Measurements from ENCODE around the gene CHAT. TPM values are rescaled to one million over a fixed set of nuclear protein-coding genes. Genes with fewer than 3 reads are reported as not detected.

Gene CHAT
- total and polyA plus RNA-seq, 2 experiments from 2014 or later, result not detected

GRCh38 chr10:49666054-49666615, 52.3 kb downstream of the CHAT start:
- in situ Hi-C loops (cut with MboI), result no loop called here
- WGBS, 2 experiments (ENCODE audit: low coverage in 1 of 2, low lambda C conversion rate in 2 of 2, missing lambda C conversion rate in 2 of 2), result 0 to 4% methylated on average over 2 of the region's 2 CpGs

DNA sequence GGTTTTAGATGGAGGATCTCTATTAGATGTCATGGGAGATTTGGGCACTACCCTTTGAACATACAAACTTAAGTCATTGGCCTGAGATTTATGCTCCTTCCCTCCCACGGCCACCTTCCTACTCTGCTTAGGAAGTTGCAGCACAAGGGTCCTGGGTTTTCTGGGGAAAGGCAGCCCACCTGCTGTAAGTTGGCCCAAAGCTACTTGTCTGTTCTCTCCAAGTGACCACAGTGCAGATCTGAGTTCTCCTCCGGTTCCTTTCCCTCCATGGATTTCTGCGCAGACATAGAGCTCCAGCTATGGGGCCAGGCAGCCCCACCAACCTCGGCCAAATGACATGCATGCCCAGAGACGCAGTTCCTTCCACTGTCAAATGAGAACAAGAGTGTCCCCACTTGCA, 52.8 kb downstream of the CHAT start:
- TF ChIP-seq EZH2 (IDR thresholded peaks at IDR 0.05; ENCODE audit: insufficient read depth, poor library complexity, severe bottlenecking), result no peak
- no peak for TF ChIP-seq EZH2phosphoT487 (IDR thresholded peaks at IDR 0.05; ENCODE audit: insufficient read depth, low read depth)
- no peak overlapping the region for H3K27ac ChIP-seq
- in situ Hi-C loops (cut with MboI), result no loop called here
- peaks cover 70% of the 10 kb centered on the region for H3K27me3 ChIP-seq (replicated peaks; ENCODE audit: insufficient read depth)
- H3K79me2 ChIP-seq (ENCODE audit: insufficient read depth), result no peaks in the 10 kb centered on the region
- no peaks in the 10 kb centered on the region for H3K9me3 ChIP-seq (ENCODE audit: low read depth)
- no peaks in the 10 kb centered on the region for H4K20me1 ChIP-seq (ENCODE audit: insufficient read depth)
- no peaks in the 10 kb centered on the region for H3K36me3 ChIP-seq (ENCODE audit: low read depth)
- H3K4me3 ChIP-seq, result no peak overlapping the region
- no peaks in the 10 kb centered on the region for H3F3A ChIP-seq (ENCODE audit: insufficient read depth)
- no peaks in the 10 kb centered on the region for H3K9me2 ChIP-seq (ENCODE audit: insufficient read depth)
- H3K4me1 ChIP-seq (ENCODE audit: insufficient read depth), result no peaks in the 10 kb centered on the region
- no peak overlapping the region for H3K9ac ChIP-seq
- no peak overlapping the region for H3K4me2 ChIP-seq (ENCODE audit: unreplicated experiment)
- no peak for DNase-seq
- H2AFZ ChIP-seq, result no peak overlapping the region
- 36 to 38% methylated on average over 5 of the region's 5 CpGs for WGBS, 2 experiments (ENCODE audit: low coverage in 1 of 2, low lambda C conversion rate in 2 of 2, missing lambda C conversion rate in 2 of 2)

More at GRCh38 chr10:49666054-49666615, 52.3 kb downstream of the CHAT start:
- peaks cover 71% of the 10 kb centered on the region for H3K27me3 ChIP-seq (replicated peaks; ENCODE audit: insufficient read depth)
- H3K4me2 ChIP-seq (ENCODE audit: unreplicated experiment), result no peak overlapping the region
- H3K36me3 ChIP-seq (ENCODE audit: low read depth), result no peaks in the 10 kb centered on the region
- TF ChIP-seq EZH2phosphoT487 (IDR thresholded peaks at IDR 0.05; ENCODE audit: insufficient read depth, low read depth) (no peak), EZH2 (IDR thresholded peaks at IDR 0.05; ENCODE audit: insufficient read depth, poor library complexity, severe bottlenecking) (no peak)
- no peaks in the 10 kb centered on the region for H3K4me1 ChIP-seq (ENCODE audit: insufficient read depth)
- H3K4me3 ChIP-seq, result no peak overlapping the region
- no peak for DNase-seq
- H4K20me1 ChIP-seq (ENCODE audit: insufficient read depth), result no peaks in the 10 kb centered on the region
- no peaks in the 10 kb centered on the region for H3K79me2 ChIP-seq (ENCODE audit: insufficient read depth)
- H3K27ac ChIP-seq, result no peak overlapping the region
- H3F3A ChIP-seq (ENCODE audit: insufficient read depth), result no peaks in the 10 kb centered on the region
- no peak overlapping the region for H2AFZ ChIP-seq
- H3K9me2 ChIP-seq (ENCODE audit: insufficient read depth), result no peaks in the 10 kb centered on the region
- no peak overlapping the region for H3K9ac ChIP-seq
- H3K9me3 ChIP-seq (ENCODE audit: low read depth), result no peaks in the 10 kb centered on the region

DNA sequence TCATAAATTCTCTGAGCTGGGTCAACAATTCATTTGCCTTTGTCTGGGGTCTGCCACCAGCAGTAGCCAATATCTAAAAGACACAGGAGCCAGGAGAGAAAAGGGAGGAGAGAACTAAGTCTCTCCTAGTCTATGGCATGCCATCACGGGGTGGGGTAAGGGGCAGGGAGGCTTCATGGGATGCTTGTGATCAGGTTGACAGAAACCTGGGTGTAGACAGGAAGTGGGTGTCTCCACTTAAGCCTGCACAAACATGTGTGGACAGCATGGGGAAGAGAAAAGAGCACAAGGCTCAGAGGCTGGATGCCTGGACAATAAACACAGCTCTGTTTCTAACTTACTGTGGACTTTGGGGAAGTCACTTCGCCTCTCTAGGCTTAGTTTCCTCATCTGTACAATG, 54.2 kb downstream of the CHAT start:
- Histone ChIP-seq H3K4me2 (ENCODE audit: unreplicated experiment) (no peak overlapping the region), H3K36me3 (ENCODE audit: low read depth) (no peaks in the 10 kb centered on the region), H3K27me3 (replicated peaks; ENCODE audit: insufficient read depth) (peaks cover 63% of the 10 kb centered on the region), H2AFZ (no peak overlapping the region), H3K4me3 (no peak overlapping the region), H3K79me2 (ENCODE audit: insufficient read depth) (no peaks in the 10 kb centered on the region), H3K9me3 (ENCODE audit: low read depth) (no peaks in the 10 kb centered on the region), H4K20me1 (ENCODE audit: insufficient read depth) (no peaks in the 10 kb centered on the region), H3K27ac (no peak overlapping the region), H3F3A (ENCODE audit: insufficient read depth) (no peaks in the 10 kb centered on the region), H3K9ac (no peak overlapping the region), H3K4me1 (ENCODE audit: insufficient read depth) (no peaks in the 10 kb centered on the region), H3K9me2 (ENCODE audit: insufficient read depth) (no peaks in the 10 kb centered on the region)
- DNase-seq, result no peak
- TF ChIP-seq EZH2phosphoT487 (IDR thresholded peaks at IDR 0.05; ENCODE audit: insufficient read depth, low read depth) (no peak), EZH2 (IDR thresholded peaks at IDR 0.05; ENCODE audit: insufficient read depth, poor library complexity, severe bottlenecking) (no peak)
- WGBS, 2 experiments (ENCODE audit: low coverage in 1 of 2, low lambda C conversion rate in 2 of 2, missing lambda C conversion rate in 2 of 2), result 24 to 31% methylated on average over 2 of the region's 2 CpGs
- in situ Hi-C loops (cut with MboI), result no loop called here

GRCh38 chr10:49668684-49669083, 54.8 kb downstream of the CHAT start:
- Histone ChIP-seq H2AFZ (no peak overlapping the region), H3K4me1 (ENCODE audit: insufficient read depth) (no peaks in the 10 kb centered on the region), H3K4me2 (ENCODE audit: unreplicated experiment) (no peak overlapping the region), H3K36me3 (ENCODE audit: low read depth) (no peaks in the 10 kb centered on the region), H3K79me2 (ENCODE audit: insufficient read depth) (no peaks in the 10 kb centered on the region), H3F3A (ENCODE audit: insufficient read depth) (no peaks in the 10 kb centered on the region), H3K9me3 (ENCODE audit: low read depth) (no peaks in the 10 kb centered on the region), H4K20me1 (ENCODE audit: insufficient read depth) (no peaks in the 10 kb centered on the region), H3K9me2 (ENCODE audit: insufficient read depth) (no peaks in the 10 kb centered on the region), H3K27ac (no peak overlapping the region), H3K9ac (no peak overlapping the region), H3K27me3 (replicated peaks; ENCODE audit: insufficient read depth) (peaks cover 63% of the 10 kb centered on the region), H3K4me3 (no peak overlapping the region)
- whole genome bisulfite sequencing, 2 experiments (ENCODE audit: low coverage in 1 of 2, low lambda C conversion rate in 2 of 2, missing lambda C conversion rate in 2 of 2), result 38 to 44% methylated on average over 6 of the region's 6 CpGs
- DNase-seq, result no peak
- in situ Hi-C loops (cut with MboI), result no loop called here
- TF ChIP-seq EZH2phosphoT487 (IDR thresholded peaks at IDR 0.05; ENCODE audit: insufficient read depth, low read depth) (no peak), EZH2 (IDR thresholded peaks at IDR 0.05; ENCODE audit: insufficient read depth, poor library complexity, severe bottlenecking) (no peak)
